Smooth muscle cell (in vitro differentiated cells): ENCODE results near the gene CYTH1. TPM values are rescaled to one million over a fixed set of nuclear protein-coding genes. Genes with fewer than 3 reads are reported as not detected.
"Not testable (repeated sequence)": the region's sequence is repeated elsewhere in the genome, so short reads cannot be mapped to it uniquely, and the experiment has no call there.

Experiments used
- DNase-seq: peaks from one replicate; lab custom pipeline; 2025; ENCODE audit not compliant: unreplicated experiment; lab: John Stamatoyannopoulos, UW
- H2AFZ ChIP-seq: fragments of 200-600 bp; sonication (generic); 2 replicates; pipeline ENCODE4 v1.6.0; 2016; ENCODE audit warnings: antibody characterized with exemption, low read depth, mild to moderate bottlenecking
- H3F3A ChIP-seq: fragments of 200-600 bp; sonication (generic); 2 replicates; pipeline ENCODE4 v1.6.0; 2017; ENCODE audit warnings: antibody characterized with exemption, low read depth
- H3K27ac ChIP-seq: fragments of 200-600 bp; sonication (generic); 2 replicates; pipeline ENCODE4 v1.5.1; 2016; ENCODE audit warnings: low read depth, mild to moderate bottlenecking
- H3K27me3 ChIP-seq: fragments of 200-600 bp; sonication (generic); 2 replicates; pipeline ENCODE4 v1.6.1; 2016; ENCODE audit warnings: low read depth, mild to moderate bottlenecking
- H3K36me3 ChIP-seq: fragments of 200-600 bp; sonication (generic); 2 replicates; pipeline ENCODE4 v1.5.1; 2016; ENCODE audit warnings: low read depth
- H3K4me1 ChIP-seq: fragments of 200-600 bp; sonication (generic); 2 replicates; pipeline ENCODE4 v1.5.1; 2016; ENCODE audit warnings: low read depth
- H3K4me2 ChIP-seq: fragments of 200-600 bp; sonication (generic); 2 replicates; pipeline ENCODE4 v1.6.0; 2016; ENCODE audit warnings: mild to moderate bottlenecking
- H3K4me3 ChIP-seq: fragments of 200-600 bp; sonication (generic); 2 replicates; pipeline ENCODE4 v1.5.1; 2016; ENCODE audit warnings: mild to moderate bottlenecking
- H3K79me2 ChIP-seq: fragments of 200-600 bp; sonication (generic); 2 replicates; pipeline ENCODE4 v1.6.0; 2016; ENCODE audit warnings: low read depth, mild to moderate bottlenecking
- H3K9ac ChIP-seq: fragments of 200-600 bp; sonication (generic); 2 replicates; pipeline ENCODE4 v1.6.0; 2016; ENCODE audit warnings: low read depth
- H3K9me3 ChIP-seq: fragments of 200-600 bp; sonication (generic); replicated peaks from 2 replicates; pipeline ENCODE4 v1.5.1; 2016; ENCODE audit warnings: low read depth
- H4K20me1 ChIP-seq: fragments of 200-600 bp; sonication (generic); 2 replicates; pipeline ENCODE4 v1.6.0; 2016; ENCODE audit warnings: low read depth
- CTCF ChIP-seq: fragments of 200-600 bp; sonication (generic); IDR thresholded peaks from 2 replicates; pipeline ENCODE4 v1.5.1; 2017; ENCODE audit warnings: borderline replicate concordance, mild to moderate bottlenecking, antibody characterized with exemption; ENCODE audit not compliant: insufficient read depth, poor library complexity, severe bottlenecking
- WGBS: methylation state at CpG from one replicate; pipeline ENCODE4 v1.1.7; 2016; ENCODE audit warnings: low lambda C conversion rate; 5-methylcytosine and 5-hydroxymethylcytosine counted together
- polyA plus RNA-seq: library from polyadenylated mRNA; unstranded; fragments of >200 nt; fragmentation: Nextera tagmentation; extraction: Ambion mirVana; gene quantifications from 2 replicates; pipeline ENCODE4 v1.2.1, GENCODE V29; 2016
- total RNA-seq: library from RNA; depleted of rRNA; stranded (reverse); fragments of >200 nt; gene quantifications from 2 replicates; pipeline ENCODE4 v1.2.3, GENCODE V29; 2014

CYTH1 gene
- total and polyA plus RNA-seq, 2 experiments from 2014 or later: 14.1 to 19.3 TPM

DNA sequence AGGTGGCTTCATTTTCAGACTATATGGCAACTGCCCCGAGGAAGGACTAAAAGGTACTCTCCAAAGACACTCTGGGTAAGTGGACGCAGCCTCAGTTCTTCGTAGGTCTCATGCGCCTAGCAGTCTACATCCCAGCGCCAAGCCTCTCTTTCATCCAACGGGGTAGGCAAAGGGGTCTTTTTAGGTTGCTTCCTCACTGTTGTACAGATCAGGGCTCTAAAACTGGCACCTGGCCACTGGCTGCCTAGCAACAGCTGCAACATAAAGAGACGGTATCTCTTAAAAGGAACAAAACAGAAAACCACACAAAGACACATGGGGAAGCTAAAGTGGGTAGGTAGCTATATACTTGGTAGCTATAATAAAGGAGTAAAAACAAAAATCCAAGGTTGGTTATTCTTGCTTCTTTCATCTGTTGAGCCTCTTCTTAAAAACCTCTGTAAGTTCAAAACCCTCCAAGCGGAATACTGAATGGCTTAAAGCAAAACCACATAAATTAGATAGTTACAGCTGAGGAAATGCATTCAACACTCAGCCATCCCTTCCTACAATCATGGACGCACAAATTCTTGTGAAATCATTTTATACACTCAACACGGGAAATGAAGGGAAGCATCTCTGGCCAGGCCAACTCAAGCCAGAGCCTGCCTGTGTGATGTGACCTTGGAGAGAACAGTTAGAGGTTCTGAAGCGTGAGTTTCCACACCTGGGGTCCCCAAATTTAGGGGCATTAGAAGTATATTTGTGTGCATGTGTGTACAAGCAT is 22.7 kb downstream of the CYTH1 start:
- Histone ChIP-seq H2AFZ (no peak overlapping the region), H4K20me1 (peaks cover 72% of the 10 kb centered on the region), H3K4me2 (peak overlapping the region; percentile 24), H3K79me2 (peaks cover 69% of the 10 kb centered on the region), H3K27ac (peak overlapping the region; percentile 63), H3K4me1 (peaks cover 18% of the 10 kb centered on the region), H3K27me3 (no peaks in the 10 kb centered on the region), H3F3A (no peaks in the 10 kb centered on the region), H3K9ac (no peak overlapping the region), H3K9me3 (no peaks in the 10 kb centered on the region), H3K36me3 (no peaks in the 10 kb centered on the region), H3K4me3 (no peak overlapping the region)
- DNase-seq: no peak
- 71% methylated on average over 11 of the region's 11 CpGs for WGBS
- TF ChIP-seq CTCF: no peak

DNA sequence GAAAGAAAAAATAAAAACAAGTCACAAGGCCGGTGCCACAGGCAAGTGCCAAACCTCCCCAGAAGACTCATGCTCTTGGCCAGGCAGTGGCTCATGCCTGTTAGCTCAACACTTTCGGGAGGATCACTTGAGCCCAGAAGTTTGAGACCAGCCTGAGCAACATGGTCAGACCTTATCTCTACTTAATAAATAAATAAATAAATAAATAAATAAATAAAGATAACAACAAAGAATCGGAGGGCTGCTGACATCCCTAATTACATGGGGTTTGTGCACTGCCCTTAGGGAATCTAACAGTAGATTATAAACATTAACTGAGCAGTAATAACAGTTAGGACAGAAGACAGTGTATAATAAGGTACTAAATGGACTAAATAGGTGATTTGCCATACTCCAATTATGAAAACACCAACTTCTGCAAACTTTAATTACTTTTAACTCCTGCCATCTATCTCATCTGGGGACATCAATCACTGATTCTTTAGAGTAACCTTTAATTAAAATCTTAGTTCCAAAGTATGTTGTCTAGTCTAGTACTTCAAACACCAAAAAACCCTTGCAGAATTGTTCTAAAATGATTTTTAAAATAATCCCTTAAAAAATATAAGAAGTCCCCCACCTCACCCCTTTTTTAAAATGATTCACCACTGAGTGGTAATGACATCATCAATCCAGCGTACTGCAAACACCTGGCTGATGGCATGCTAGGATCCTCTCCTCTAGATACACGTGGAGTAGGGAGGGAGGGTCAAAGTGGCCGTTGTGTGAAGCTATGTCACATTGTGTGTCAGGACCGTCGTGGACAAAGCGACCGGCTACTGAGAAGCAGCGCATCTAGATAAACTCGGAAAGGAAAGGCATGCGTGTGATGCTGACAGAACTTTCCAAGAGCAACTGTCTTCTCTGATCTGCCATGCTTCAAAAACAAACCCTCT is 28.5 kb downstream of the CYTH1 start:
- Histone ChIP-seq H2AFZ (no peak overlapping the region), H3K36me3 (no peaks in the 10 kb centered on the region), H3K4me1 (peaks cover 3% of the 10 kb centered on the region), H3K9me3 (no peaks in the 10 kb centered on the region), H3K27ac (no peak overlapping the region), H4K20me1 (peaks cover 79% of the 10 kb centered on the region), H3K79me2 (peaks cover 75% of the 10 kb centered on the region), H3K4me3 (no peak overlapping the region), H3K4me2 (no peak overlapping the region), H3K9ac (no peak overlapping the region), H3K27me3 (no peaks in the 10 kb centered on the region), H3F3A (no peaks in the 10 kb centered on the region)
- TF ChIP-seq CTCF: no peak
- no peak for DNase-seq
- WGBS: 88% methylated on average over 13 of the region's 13 CpGs

GRCh38 chr17:78751447-78752161 is 30.5 kb downstream of the CYTH1 start:
- Histone ChIP-seq H3K4me3 (no peak overlapping the region), H3K4me2 (no peak overlapping the region), H3K4me1 (no peaks in the 10 kb centered on the region), H2AFZ (no peak overlapping the region), H3K9me3 (no peaks in the 10 kb centered on the region), H3F3A (no peaks in the 10 kb centered on the region), H3K27me3 (no peaks in the 10 kb centered on the region), H3K9ac (no peak overlapping the region), H3K36me3 (no peaks in the 10 kb centered on the region), H3K79me2 (peaks cover 67% of the 10 kb centered on the region), H3K27ac (no peak overlapping the region), H4K20me1 (peaks cover 81% of the 10 kb centered on the region)
- TF ChIP-seq CTCF: no peak
- DNase-seq: no peak
- 93% methylated on average over 14 of the region's 14 CpGs for WGBS

GRCh38 chr17:78751000-78751399 is 31.1 kb downstream of the CYTH1 start:
- not testable (repeated sequence) for H3K4me2 ChIP-seq, H3K4me3 ChIP-seq, H3K9ac ChIP-seq, H3K27ac ChIP-seq, H2AFZ ChIP-seq, H3K36me3 ChIP-seq, H3K4me1 ChIP-seq, H3F3A ChIP-seq, H3K9me3 ChIP-seq, H3K27me3 ChIP-seq, DNase-seq
- Histone ChIP-seq H3K79me2 (peaks cover 66% of the 10 kb centered on the region), H4K20me1 (peaks cover 84% of the 10 kb centered on the region)
- WGBS: 95% methylated on average over 5 of the region's 5 CpGs
